Islet precursor cell (in vitro differentiated cells): ENCODE measurements around the gene SEC14L2.
"Not testable (repeated sequence)": the region's sequence is repeated elsewhere in the genome, so short reads cannot be mapped to it uniquely, and the experiment has no call there.

Experiments
- DNase-seq: peaks from one replicate; pipeline ENCODE4 v3.0.0-alpha.2; 2018

Gene SEC14L2

DNA sequence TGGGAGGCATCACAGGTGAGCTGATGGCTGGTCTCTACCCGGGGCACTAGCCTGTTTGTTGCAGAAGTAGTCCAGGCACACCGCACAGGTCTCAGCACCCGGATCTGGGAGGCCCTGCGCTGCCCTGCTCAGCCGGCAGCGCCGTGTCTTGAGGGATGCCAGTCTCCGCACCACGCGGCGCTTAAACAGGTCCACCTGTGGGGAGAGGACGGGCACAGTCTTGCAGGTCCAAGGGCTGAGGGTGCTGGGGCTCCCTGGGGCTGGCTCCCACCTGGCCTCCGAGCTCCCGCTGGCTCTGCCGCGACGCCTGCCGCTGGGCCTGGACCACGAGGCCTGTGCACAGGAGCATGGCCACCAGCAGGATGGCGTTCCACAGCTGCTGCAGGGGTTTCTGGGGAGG, 16.8 kb upstream of the SEC14L2 start:
- no peak for DNase-seq

GRCh38 chr22:30381264-30381663, 15.6 kb upstream of the SEC14L2 start:
- DNase-seq = no peak

DNA sequence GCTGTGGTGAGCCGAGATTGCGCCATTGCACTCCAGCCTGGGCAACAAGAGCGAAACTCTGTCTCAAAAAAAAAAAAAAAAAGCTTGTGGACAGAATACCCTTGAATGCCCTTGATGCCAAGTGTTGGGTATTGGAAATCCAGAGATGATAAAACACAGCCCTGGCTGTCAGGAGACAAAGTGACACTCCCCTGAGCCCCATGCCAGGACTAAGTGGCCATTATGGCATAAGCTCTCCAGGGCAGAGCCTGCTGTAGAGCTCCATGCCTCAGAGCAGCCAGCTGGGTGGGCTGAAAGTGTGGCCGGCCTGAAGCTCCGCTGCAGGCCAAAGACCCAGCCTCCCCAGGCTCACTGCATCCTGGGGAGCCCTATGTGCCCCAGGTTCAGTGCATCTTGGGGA, 14.5 kb upstream of the SEC14L2 start:
- DNase-seq = no peak

DNA sequence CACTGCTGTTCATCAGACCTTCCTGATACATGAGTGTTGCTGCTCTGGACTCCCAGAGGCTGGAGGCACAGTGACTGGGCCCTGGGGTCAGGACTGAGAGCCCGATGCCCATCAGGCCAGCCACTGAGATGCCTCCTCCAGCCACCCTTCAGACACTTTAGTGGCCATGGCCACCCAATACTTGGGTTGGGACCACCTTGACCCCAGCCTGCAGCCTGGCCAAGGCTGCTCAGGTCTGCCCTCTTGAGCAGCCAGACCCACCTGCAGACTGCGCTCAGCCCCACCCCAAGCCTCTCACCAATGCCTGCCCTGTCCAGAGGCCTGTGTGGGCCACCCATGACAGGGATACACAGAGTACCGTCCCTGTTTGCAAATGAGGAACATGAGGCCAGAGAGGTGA, 13.8 kb upstream of the SEC14L2 start:
- DNase-seq = no peak

DNA sequence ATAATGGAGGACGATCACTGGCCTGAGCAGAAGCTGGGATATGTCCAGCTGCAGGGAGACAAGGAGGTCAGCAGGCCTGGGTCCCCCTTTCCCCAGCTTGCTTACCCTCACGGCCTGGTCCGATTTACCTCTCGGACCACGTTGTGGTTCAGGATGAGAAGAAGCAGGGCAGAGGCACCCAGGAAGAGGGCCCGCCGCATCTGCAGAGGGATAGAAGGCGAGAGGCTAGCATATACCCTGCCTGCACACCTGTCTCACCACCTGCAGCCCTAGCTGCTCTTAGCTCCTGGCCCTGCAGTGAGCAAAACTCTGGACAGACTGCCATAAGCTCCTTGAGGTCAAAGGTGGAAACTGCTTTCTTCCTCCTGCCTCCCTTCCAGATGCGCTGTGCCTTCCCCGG, 10.9 kb upstream of the SEC14L2 start:
- DNase-seq = no peak

DNA sequence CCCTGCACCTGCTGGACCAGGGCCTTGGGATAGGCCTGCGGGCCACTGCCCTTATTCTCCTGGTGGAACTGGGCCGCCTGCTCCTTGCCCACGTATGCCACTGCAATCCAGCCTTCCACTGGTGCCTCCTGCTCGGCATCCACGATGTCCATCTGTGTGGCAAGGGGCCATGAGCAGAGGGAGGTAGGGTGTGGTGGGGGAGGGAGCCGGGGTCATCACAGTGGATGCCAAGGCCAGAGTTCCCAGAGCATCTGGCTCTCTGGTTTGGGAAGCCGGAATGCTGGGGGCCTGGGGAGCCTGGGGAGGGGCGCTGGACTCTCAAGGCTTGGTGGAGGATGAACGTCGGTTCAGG, 10.2 kb upstream of the SEC14L2 start:
- no peak for DNase-seq

GRCh38 chr22:30386960-30387827, 9.6 kb upstream of the SEC14L2 start, which contains the start of gene RNF215:
RNF215 (minus strand) TSS chr22:30387411; CDS start chr22:30387313, 98 bp downstream.
- DNase-seq = peak; percentile 92

GRCh38 chr22:30390974-30391691, 5.7 kb upstream of the SEC14L2 start:
- DNase-seq = peak; percentile 75

DNA sequence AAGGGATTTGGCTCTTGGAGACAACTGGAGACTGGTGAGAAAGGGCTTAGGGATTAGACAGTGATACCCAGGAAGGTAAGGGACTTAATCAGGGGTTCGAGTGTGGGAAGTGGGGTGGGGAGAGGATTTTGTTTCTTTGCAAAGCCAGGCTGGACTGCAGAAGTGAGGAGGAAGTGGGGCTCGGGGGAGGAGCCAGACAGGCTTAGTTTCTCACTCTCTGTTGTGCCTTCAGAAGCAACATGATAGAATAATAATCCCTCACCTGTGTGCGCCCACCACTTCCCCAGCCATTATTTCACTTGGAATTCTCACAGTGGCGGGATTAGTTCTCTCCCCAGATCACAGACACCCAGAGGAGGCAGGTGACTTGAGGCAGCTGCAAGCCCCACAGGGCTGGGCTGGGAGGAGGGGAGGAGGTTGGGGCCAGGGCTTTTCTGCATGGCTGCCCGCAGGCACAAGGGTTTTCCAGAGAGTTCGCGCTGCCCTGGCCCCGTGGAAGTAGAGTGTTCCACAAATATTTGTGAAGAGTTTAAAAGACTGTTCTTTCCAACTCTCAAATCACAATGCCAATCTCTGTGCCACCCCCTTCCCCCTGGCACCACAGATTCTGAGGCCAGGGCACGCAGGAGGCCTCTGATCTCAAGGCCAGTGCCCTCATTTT, 4.0 kb upstream of the SEC14L2 start:
- DNase-seq = no peak

DNA sequence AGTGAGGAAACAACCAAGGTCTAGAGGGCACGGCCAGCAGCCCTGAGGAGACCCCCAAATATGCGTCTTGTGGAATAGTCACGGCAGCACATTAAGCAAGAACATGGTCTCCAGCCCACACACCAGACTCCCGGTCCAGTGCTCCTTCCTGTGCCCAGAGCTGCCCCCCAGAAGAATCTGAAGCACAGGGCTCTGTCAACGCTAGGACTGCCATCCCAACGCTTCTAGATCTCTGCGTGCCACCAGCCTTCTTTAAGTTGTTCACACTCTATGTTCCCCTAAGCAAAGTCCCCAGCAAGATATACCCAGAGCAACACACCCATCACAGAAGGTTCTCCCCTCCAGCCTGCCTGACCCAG, 3.5 kb upstream of the SEC14L2 start:
- no peak for DNase-seq

DNA sequence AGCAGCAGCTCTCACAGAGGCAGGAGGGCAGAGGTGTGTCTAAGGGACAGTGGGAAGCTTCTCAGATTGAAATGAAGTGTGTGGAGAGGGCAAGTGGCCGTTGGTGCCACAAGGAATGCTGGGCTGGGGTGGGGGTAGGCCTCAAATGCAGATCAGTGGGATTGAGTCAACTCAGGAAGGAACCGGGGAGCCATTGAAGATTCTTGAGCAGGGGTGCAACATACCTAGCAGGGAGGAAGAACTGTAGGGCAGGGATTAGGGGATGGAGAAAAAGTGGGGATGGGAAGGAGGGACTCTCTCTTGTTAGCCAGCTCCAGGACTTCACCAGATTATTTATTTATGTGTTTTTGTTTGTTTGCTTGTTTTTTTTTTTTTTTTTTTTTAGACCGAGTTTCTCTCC, 2.9 kb upstream of the SEC14L2 start:
- DNase-seq = no peak

DNA sequence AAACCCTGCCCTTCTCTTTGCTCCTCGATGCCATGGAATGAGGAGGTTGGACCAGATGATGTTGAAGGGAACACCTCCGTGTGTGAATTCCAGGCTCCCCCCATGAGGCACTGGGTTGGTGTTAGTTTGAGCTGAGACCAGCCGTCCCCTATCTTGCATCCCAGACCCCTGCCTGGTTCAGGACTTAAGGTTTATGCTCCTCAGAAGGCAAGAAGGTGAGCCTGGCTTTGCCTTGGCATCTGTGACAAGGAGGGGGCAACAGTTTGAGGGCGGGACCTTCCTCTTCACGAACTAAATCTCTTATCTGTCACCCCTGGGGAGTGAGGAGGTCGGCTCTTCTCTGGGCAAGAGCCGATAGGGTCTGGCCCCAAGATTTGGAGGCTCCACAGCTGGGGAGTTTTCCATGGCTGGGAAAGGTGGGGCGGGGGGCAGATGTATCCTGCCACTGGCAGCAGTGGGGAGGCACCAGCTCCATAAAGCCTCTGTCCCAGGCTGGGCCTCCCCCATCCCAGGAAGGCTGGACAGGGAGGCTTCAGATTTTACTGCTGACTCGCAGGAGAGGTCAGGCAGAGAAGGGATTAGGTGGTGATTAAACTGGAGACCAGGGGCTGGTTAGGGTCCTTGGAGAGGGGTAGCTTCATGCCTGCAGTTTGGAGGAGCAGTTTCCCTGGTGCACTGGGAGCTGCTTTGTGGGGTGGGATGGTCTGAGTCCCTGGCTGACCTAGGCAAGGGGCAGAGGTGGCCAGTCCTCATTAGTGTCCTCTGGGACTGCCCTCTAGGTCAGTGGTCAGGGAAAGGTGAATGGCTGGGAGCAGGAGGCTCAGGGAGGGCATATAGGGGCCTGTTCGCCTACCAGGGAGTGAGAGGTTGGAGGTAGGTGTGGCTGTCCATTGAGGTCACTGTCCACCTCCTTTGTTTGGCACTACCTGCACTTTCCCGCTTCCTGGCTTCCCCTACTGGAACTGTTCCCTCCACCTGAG, 1.1 kb downstream of the SEC14L2 start:
- DNase-seq = no peak

- DNase-seq = no peak
Observed at GRCh38 chr22:30398685-30399680, 2.2 kb downstream of the SEC14L2 start.

GRCh38 chr22:30399718-30400117, 2.9 kb downstream of the SEC14L2 start:
- DNase-seq = no peak

GRCh38 chr22:30400159-30400558, 3.3 kb downstream of the SEC14L2 start:
- no peak for DNase-seq

DNA sequence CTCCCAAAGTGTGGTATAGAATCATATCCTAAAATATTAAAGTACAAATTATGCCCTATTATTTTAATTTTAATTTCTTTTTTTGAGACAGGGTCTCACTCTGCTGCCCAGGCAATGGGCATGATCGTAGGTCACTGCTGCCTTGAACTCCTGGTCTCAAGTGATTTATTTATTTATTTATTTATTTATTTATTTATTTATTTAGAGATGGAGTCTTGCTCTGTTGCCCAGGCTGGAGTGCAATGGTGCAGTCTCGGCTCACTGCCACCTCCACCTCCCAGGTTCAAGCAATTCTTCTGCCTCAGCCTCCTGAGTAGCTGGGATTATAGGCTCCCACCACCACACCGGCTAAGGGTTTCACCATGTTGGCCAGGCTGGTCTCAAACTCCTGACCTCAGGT, 4.2 kb downstream of the SEC14L2 start:
- DNase-seq = not testable (repeated sequence)

GRCh38 chr22:30402028-30402765, 5.4 kb downstream of the SEC14L2 start:
- DNase-seq = no peak

GRCh38 chr22:30402766-30403104, 5.9 kb downstream of the SEC14L2 start:
- DNase-seq = not testable (repeated sequence)

DNA sequence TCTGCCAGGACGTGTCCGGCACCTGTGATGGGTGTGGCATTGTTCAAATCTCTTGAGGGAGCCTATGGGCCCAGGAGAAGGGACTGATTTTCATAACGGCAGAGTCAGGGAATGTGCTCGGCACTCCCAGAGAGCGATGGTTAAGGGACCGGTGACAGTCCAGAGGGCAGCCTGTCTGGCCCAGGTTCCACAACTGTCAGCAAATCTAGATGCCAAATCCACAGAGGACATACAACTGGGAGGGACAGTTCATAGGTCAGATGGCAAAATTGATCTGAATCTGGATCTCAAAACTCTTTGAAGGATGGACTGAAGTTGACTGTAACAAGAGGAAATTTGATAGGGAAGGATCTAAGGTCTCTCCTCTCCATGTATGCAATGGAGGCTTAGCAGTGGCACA, 7.5 kb downstream of the SEC14L2 start:
- no peak for DNase-seq

GRCh38 chr22:30405731-30406130, 8.9 kb downstream of the SEC14L2 start:
- no peak for DNase-seq

GRCh38 chr22:30406400-30406799, 9.6 kb downstream of the SEC14L2 start:
- DNase-seq = no peak
